Myocyte (in vitro differentiated cells): ENCODE results near the gene PPP3CA. TPM values are rescaled to one million over a fixed set of nuclear protein-coding genes. Genes with fewer than 3 reads are reported as not detected.
A peak's percentile ranks its signal among the peaks of the same experiment; 100 is the strongest.

ENCODE experiments used
- DNase-seq: peaks from one replicate; pipeline ENCODE4 v3.0.0-alpha.2; 2012; ENCODE audit warnings: low read depth
- total RNA-seq: library from RNA; depleted of rRNA; stranded (reverse); fragments of >200 nt; gene quantifications from 2 replicates; pipeline ENCODE4 v1.2.3, GENCODE V29; 2014

PPP3CA gene
- total RNA-seq, 1 donor from 2014 or later = 34.7 TPM

GRCh38 chr4:101289306-101289705 is 58.0 kb downstream of the PPP3CA start:
- no peak for DNase-seq

- DNase-seq = no peak
Measured at GRCh38 chr4:101288365-101289145, 58.8 kb downstream of the PPP3CA start.

- no peak for DNase-seq
Measured at GRCh38 chr4:101287324-101287723, 60.0 kb downstream of the PPP3CA start.

GRCh38 chr4:101286663-101287062 is 60.7 kb downstream of the PPP3CA start:
- peak; percentile 18 for DNase-seq

GRCh38 chr4:101285985-101286384 is 61.3 kb downstream of the PPP3CA start:
- no peak for DNase-seq

GRCh38 chr4:101284546-101284945 is 62.8 kb downstream of the PPP3CA start:
- no peak for DNase-seq

- DNase-seq = no peak
Measured at GRCh38 chr4:101283434-101283833, 63.9 kb downstream of the PPP3CA start.

GRCh38 chr4:101282076-101282844 is 65.1 kb downstream of the PPP3CA start:
- DNase-seq = no peak

- DNase-seq = no peak
Measured at GRCh38 chr4:101280866-101281600, 66.3 kb downstream of the PPP3CA start.

GRCh38 chr4:101279377-101279871 is 67.9 kb downstream of the PPP3CA start:
- DNase-seq = peak; percentile 62

- DNase-seq = peak; percentile 15
Measured at GRCh38 chr4:101277671-101278070, 69.7 kb downstream of the PPP3CA start.

GRCh38 chr4:101276661-101277060 is 70.7 kb downstream of the PPP3CA start:
- DNase-seq = no peak

GRCh38 chr4:101274888-101275752 is 72.2 kb downstream of the PPP3CA start:
- no peak for DNase-seq

- DNase-seq = peak; percentile 19
Measured at GRCh38 chr4:101271516-101271915, 75.8 kb downstream of the PPP3CA start.

GRCh38 chr4:101269682-101270081 is 77.6 kb downstream of the PPP3CA start:
- DNase-seq = no peak

- no peak for DNase-seq
Measured at GRCh38 chr4:101265816-101266172, 81.5 kb downstream of the PPP3CA start.

- DNase-seq = no peak
Measured at GRCh38 chr4:101264993-101265815, 82.1 kb downstream of the PPP3CA start.

- no peak for DNase-seq
Measured at GRCh38 chr4:101264512-101264911, 82.8 kb downstream of the PPP3CA start.

GRCh38 chr4:101262683-101263082 is 84.6 kb downstream of the PPP3CA start:
- no peak for DNase-seq

- DNase-seq = no peak
Measured at GRCh38 chr4:101259876-101260275, 87.5 kb downstream of the PPP3CA start.
